ENCODE results near the gene ARMH2. TPM values are rescaled to one million over a fixed set of nuclear protein-coding genes. Genes with fewer than 3 reads are reported as not detected.

Gene ARMH2
- total RNA-seq, 4 donors from 2014 or later, result 0.84 TPM; not detected in 3

DNA sequence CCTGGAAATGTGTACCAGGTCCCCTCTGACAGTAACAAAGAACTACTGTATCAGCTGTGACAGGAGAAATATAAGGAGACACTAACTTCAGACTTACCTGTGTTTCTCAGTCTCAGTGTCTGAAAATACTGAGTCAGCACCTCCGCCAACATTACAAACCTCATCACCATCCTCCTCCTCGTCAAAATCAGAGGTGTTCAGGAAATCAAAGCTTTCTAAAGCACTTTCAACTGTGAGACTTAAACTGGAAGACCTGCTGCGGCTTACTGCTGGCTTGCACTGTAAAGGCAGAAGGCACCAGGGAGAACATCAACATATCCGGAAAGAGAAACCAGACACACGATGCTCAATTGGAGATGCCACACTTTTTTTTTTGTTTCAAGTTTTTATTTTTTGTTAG is 40.3 kb upstream of the ARMH2 start:
- no peak for DNase-seq (ENCODE audit: low spot score)
- no peak for ATAC-seq (ENCODE audit: low FRiP score)
- TF ChIP-seq, protein P1, sequence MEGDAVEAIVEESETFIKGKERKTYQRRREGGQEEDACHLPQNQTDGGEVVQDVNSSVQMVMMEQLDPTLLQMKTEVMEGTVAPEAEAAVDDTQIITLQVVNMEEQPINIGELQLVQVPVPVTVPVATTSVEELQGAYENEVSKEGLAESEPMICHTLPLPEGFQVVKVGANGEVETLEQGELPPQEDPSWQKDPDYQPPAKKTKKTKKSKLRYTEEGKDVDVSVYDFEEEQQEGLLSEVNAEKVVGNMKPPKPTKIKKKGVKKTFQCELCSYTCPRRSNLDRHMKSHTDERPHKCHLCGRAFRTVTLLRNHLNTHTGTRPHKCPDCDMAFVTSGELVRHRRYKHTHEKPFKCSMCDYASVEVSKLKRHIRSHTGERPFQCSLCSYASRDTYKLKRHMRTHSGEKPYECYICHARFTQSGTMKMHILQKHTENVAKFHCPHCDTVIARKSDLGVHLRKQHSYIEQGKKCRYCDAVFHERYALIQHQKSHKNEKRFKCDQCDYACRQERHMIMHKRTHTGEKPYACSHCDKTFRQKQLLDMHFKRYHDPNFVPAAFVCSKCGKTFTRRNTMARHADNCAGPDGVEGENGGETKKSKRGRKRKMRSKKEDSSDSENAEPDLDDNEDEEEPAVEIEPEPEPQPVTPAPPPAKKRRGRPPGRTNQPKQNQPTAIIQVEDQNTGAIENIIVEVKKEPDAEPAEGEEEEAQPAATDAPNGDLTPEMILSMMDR (IDR thresholded peaks at IDR 0.05), result no peak

DNA sequence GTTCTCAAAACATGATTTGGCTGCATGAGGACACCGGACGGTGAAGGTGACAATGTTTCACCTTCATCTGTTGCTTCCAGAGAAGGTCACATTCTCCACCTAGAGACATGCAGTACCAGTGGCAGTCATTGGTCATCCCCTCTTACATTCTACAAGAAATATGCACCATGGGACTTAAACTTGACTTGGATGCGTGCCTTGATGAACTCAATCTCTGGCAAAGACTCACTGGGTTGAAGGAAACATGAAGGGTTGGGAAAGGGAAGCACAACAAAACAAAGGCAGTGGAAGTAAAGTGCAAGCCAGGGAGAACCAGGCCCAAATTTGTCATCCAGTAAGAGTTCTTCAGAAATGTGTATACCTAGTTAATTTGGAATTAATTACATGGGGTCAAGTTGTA is 39.4 kb upstream of the ARMH2 start:
- no peak for ATAC-seq (ENCODE audit: low FRiP score)
- TF ChIP-seq, protein P1 (IDR thresholded peaks at IDR 0.05), result no peak
- no peak for DNase-seq (ENCODE audit: low spot score)

DNA sequence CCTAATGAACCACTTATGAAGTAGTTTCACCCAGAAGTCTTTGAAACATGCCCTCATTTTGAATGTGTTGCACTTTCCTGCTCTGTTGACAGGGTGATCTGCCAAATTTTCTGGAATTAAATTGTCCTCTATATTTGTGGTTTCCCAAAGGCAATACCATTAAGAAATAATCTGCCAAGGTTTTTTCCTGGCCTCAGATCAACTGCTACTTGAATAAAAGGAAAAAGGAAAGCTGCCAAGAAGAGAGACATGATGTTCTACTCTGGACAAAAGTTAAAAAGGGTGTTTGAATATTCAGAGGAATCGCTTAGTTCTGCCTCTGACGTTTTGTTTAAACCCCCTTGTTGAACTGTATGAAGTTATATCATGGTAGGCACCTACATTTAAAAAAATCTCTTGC is 37.4 kb upstream of the ARMH2 start:
- DNase-seq (ENCODE audit: low spot score) (no peak), ATAC-seq (ENCODE audit: low FRiP score) (no peak)
- TF ChIP-seq, protein P1 (IDR thresholded peaks at IDR 0.05), result no peak

DNA sequence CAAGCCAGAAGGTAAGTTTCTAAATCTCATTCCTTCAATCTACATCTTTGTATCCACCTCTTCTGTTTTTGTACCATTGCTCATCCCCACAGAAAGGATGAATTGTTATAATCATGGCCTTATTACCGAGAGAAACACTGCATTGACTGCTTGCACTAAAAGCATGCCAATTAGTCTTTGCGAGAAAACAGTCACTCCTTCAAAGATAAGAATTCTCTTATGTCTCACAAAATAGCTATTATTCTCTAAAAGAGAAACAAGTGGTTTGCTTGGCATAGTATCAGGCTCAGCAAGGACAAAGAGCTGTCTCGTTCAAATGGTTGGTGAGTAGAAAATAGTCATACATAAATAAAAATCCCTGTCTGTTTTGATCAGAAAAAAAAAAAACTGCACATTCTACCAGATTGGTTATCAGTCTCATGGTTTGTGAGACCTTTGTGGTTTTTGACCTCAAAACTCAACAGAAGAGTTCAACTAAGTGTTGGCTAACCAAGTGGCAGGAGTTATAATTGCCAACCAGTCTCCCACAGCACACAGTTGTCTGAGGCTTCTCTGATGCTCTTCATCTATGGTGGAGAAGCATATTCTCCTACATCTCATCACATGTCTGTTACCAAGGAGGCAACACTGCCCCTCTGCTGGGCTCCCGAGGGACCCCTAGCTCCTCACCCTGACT is 35.1 kb upstream of the ARMH2 start:
- TF ChIP-seq, protein P1 (IDR thresholded peaks at IDR 0.05), result no peak
- DNase-seq (ENCODE audit: low spot score), result no peak
- ATAC-seq (ENCODE audit: low FRiP score), result no peak

DNA sequence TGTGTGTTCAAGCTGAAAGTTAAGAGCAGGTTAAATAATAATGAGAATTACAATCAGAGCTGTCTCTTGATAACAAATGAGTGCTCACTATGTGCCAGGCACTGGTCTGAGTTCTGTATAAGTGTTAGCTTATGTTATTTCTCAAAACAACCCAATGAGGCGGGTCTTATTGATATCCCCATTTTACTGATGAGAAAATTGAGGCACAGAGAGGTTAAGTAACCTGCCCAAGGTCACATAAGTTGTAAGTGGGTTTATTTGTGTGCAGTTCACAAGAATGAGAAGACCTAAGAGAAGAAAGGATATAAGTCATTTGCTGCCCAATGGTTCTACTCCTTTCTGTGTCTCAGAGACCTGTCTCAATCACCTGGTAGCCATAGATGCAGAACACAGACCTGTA is 34.1 kb upstream of the ARMH2 start:
- no peak for DNase-seq (ENCODE audit: low spot score)

DNA sequence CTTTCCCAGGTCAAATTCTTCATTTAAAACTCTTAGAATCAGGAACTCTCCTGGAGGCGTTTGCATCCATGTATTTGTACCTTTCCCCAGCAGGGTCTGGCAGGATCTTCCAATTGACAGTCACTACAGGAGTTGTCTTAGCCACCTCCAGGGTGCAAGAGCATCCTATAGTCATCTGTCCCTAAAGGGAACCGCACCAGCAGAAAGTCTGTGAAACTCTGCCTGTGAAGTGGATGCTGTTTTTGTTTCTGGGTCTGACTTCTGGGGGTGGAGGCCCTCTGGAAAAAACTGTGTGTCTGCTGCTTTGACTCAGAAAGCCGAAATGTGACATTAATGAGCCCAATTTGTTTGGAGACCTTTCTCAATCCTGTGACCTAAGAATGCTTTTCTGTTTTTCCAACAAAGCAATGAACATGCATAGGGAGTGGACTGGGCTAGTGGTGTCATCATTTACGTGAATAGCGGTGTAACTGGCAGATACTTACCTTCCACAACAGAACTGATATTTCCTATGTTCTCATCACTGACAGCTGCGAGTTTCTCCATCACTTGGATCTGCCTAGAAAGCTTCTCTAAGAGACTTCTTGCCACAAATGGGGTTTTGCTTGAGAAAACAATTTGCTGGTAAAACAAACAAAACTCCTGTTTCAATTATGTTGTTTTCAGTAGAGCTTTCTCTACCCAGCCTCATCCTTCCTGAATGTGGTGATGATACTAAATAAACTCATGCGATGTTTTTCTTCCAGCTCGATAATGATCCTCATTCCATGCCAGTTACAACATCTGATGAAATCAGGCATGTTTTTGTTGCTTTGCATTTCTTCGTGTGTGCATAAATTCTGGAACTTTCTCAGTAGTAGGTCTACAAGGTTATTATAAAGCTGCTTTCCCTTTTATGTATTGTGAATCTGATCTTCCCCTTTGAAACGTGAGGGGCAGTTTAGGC is 33.3 kb upstream of the ARMH2 start:
- ATAC-seq (ENCODE audit: low FRiP score), result no peak
- TF ChIP-seq, protein P1 (IDR thresholded peaks at IDR 0.05), result no peak

More for the DNA sequence above, 34.1 kb upstream of the ARMH2 start:
- TF ChIP-seq, protein P1 (IDR thresholded peaks at IDR 0.05), result no peak
- ATAC-seq (ENCODE audit: low FRiP score), result no peak

More for the DNA sequence above, 33.3 kb upstream of the ARMH2 start:
- DNase-seq (ENCODE audit: low spot score), result no peak
